OCI-LY7 (cell line): Measurements from ENCODE around the gene CHCHD6.

Experiments used
- CTCF ChIP-seq: fragments of 200-600 bp; sonication (generic); conservative IDR thresholded peaks from 2 replicates; pipeline ENCODE4 v1.5.1; 2014; ENCODE audit warnings: mild to moderate bottlenecking, antibody characterized with exemption, low read length, moderate library complexity, mixed read lengths
- EZH2phosphoT487 ChIP-seq: fragments of 200-600 bp; sonication (generic); IDR thresholded peaks from 2 replicates; pipeline ENCODE4 v1.6.1; 2018; ENCODE audit warnings: low read depth, borderline replicate concordance, mild to moderate bottlenecking, mixed run types, antibody characterized with exemption, low read length, moderate library complexity, mixed read lengths

- TF ChIP-seq CTCF (no peak), EZH2phosphoT487 (no peak)
Measured at GRCh38 chr3:126699011-126699410, 5.0 kb upstream of the CHCHD6 start.
